Right cardiac atrium (tissue), 5 donors: ENCODE measurements around the gene ASXL2. TPM values are rescaled to one million over a fixed set of nuclear protein-coding genes. Genes with fewer than 3 reads are reported as not detected.

Experiments
- polyA plus RNA-seq: library from polyadenylated mRNA; stranded (reverse); fragments of 200-250 nt; gene quantifications from one replicate; pipeline ENCODE4 v1.2.3, GENCODE V29; 2013
- total RNA-seq, 4 donors: library from RNA; stranded (reverse); fragmentation: NEBNext Ultra II Directional; extraction: Animal tissue kit (Norgen Biotek cat#: 25700); gene quantifications; one replicate each; pipeline ENCODE4 v1.2.1, GENCODE V29; 2021
- donor health status: healthy with polysubstance abuse.
- donor health status: DM: no; HTN: yes; CAD: no.
- donor health status: DM: no; HTN: no; CAD: no.
- donor health status: DM: no; HTN: yes; CAD: no; lungs with severe emphysema.
- donor health status: DM: yes; HTN: yes; CAD: no.

The ASXL2 gene
- total and polyA plus RNA-seq, 5 donors: 3.0 to 27.2 (median 22.6) TPM

Other genes starting within 250 kb of the ASXL2 start
- 1 to 10 TPM; 5.6 to 8.1 (median 6.2) TPM for gene DTNB, start 204.9 kb downstream of the ASXL2 start, total RNA-seq
- 3.6 TPM for gene DTNB, start 204.9 kb downstream of the ASXL2 start, polyA plus RNA-seq
- 1 to 10 TPM; 4.0 to 6.7 (median 4.9) TPM for gene KIF3C, start 104.0 kb upstream of the ASXL2 start, total RNA-seq
- 3.1 TPM for gene KIF3C, start 104.0 kb upstream of the ASXL2 start, polyA plus RNA-seq
- 100 to 1,000 TPM in 1 of 4 donors, 10 to 100 TPM in 3; 90.1 to 103 (median 97.4) TPM for gene RAB10, start 155.6 kb upstream of the ASXL2 start, total RNA-seq
- 53.0 TPM for gene RAB10, start 155.6 kb upstream of the ASXL2 start, polyA plus RNA-seq